Mesodermal cell (in vitro differentiated cells): ENCODE results near the gene TNF.
A peak's percentile ranks its signal among the peaks of the same experiment; 100 is the strongest.

Experiments
- H3K27ac ChIP-seq: 2 replicates; pipeline ENCODE4 v1.7.0; 2013; ENCODE audit warnings: mild to moderate bottlenecking, low read depth, low read length, moderate library complexity; ENCODE audit not compliant: severe bottlenecking
- H3K36me3 ChIP-seq: 2 replicates; pipeline ENCODE4 v1.7.1; 2013; ENCODE audit warnings: mild to moderate bottlenecking, low read length, moderate library complexity; ENCODE audit not compliant: control insufficient read depth, insufficient read depth
- H3K4me1 ChIP-seq: one replicate; pipeline ENCODE4 v1.7.1; 2013; ENCODE audit warnings: mild to moderate bottlenecking, low read length; ENCODE audit not compliant: insufficient read depth, control insufficient read depth, poor library complexity, severe bottlenecking
- H3K4me3 ChIP-seq: 2 replicates; pipeline ENCODE4 v1.7.0; 2013; ENCODE audit warnings: low read length, control low read depth, mild to moderate bottlenecking; ENCODE audit not compliant: insufficient read depth, poor library complexity, severe bottlenecking; ENCODE audit errors: extremely low read depth
- H3K9me3 ChIP-seq: 2 replicates; pipeline ENCODE4 v1.7.1; 2013; ENCODE audit warnings: mild to moderate bottlenecking, low read length, moderate library complexity; ENCODE audit not compliant: control insufficient read depth
- WGBS, 2 experiments: methylation state at CpG; one replicate each; pipeline ENCODE4 v1.1.5; 2013; ENCODE audit warnings: missing lambda C conversion rate in 2 of 2; ENCODE audit not compliant: insufficient coverage in 2 of 2; 5-methylcytosine and 5-hydroxymethylcytosine counted together

TNF gene

DNA sequence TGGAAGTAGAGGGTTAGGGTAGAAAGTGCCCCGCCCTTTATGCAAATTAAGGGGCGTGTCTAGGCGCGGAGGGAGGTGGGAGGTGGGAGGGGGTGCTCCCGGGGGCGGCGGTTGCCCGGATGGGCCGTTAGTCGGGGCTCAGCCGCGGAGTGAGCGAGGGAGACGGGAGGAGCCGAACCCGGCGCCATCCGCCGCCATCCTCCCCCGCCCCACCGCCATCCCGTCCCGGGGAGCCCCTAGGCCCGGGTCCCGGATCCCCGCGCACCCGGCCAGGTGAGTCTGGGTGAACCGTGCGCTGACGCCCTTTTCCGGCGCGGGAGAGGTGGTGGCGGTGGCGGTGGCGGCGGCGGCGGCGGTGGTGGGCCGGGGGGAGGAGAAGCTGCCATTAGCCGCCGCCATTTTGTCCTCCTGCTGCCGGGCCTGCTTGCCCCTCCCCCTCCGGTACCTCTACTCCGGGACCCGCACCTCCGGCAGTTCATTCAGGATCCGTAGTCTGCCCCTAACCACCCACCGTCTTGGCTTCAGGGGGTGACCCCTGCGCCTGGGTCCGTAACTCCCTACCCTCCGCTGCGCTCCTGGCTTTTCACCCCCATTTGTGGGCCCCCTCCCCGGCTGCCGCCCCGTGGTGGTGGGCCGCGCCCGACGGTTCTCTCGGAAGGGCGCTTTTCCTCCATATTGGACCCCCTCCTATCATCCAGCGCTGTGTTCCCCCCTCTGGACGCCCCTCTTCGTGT, 45.4 kb downstream of the TNF start, which contains the start of gene PRRC2A:
Gene PRRC2A (plus strand): TSS at position 130 of the 734 bp plus-strand sequence. CDS start 2,075 bp downstream, outside the sequence.
- Histone ChIP-seq H3K36me3 (peaks cover 40% of the 10 kb centered on the region), H3K4me3 (peak within 1 kb of the TSS; percentile 90), H3K4me1 (peaks cover 13% of the 10 kb centered on the region), H3K9me3 (no peaks in the 10 kb centered on the region), H3K27ac (peak within 1 kb of the TSS; percentile 99)
- 0% methylated on average over 18 to 31 of the region's 67 CpGs for WGBS, 2 experiments

DNA sequence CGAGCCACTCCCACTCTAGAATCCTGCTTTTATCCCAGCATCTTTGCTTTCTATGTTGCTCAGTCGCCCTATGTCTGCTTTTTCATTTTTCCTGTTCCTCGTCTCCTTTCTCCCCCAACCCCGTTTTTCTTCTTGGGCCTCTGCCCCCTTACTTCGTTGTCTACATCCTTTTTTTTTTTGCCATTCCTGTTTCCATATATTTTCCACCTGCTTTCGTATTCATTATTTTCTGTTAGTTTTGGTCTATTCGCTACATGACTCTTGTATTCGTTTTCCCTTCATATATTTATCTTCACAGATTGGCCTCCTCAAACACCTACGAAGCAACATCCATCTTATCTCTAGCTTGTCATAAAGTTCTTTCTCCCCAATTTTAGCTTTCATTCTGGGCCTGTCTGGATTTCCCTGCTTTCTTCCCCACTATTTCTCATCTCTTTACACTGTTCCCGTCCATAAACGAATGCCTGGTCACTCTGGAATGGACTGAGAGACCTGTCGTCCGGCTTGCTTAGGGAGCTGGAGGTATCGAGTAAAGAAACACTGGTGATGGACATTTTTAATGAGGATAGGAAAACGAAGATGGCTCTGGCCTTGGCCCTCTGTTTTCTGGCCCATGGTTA, 46.1 kb downstream of the TNF start:
- peak overlapping the region; percentile 90 for H3K4me3 ChIP-seq
- H3K36me3 ChIP-seq, result peaks cover 47% of the 10 kb centered on the region
- WGBS, 2 experiments, result 2 to 6% methylated on average over 11 to 14 of the region's 15 CpGs
- H3K27ac ChIP-seq, result peak overlapping the region; percentile 99
- H3K9me3 ChIP-seq, result no peaks in the 10 kb centered on the region
- H3K4me1 ChIP-seq, result peaks cover 13% of the 10 kb centered on the region

DNA sequence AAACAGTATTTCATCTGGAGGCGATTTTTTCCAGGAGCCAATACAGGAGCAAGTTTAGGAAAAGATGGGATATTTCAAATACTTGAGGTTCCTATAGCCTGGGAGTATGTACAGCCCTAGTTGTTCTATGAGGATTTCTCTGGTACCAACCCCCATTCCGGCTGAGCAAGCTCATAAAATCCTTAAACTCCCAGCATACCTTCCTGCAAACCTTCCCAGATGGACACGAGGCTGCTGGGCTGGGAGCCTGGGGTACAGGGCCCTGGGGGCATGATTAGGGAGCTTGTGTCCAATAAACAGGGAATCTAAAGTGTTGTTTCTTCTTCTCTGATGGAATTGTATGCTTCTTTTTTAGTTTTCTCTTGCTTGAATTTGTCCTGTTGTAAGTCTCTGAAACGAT, 46.6 kb downstream of the TNF start:
- peaks cover 13% of the 10 kb centered on the region for H3K4me1 ChIP-seq
- peaks cover 52% of the 10 kb centered on the region for H3K36me3 ChIP-seq
- peak overlapping the region; percentile 90 for H3K4me3 ChIP-seq
- no peaks in the 10 kb centered on the region for H3K9me3 ChIP-seq
- 63 to 64% methylated on average over 1 to 2 of the region's 4 CpGs for WGBS, 2 experiments
- H3K27ac ChIP-seq, result no peak overlapping the region

DNA sequence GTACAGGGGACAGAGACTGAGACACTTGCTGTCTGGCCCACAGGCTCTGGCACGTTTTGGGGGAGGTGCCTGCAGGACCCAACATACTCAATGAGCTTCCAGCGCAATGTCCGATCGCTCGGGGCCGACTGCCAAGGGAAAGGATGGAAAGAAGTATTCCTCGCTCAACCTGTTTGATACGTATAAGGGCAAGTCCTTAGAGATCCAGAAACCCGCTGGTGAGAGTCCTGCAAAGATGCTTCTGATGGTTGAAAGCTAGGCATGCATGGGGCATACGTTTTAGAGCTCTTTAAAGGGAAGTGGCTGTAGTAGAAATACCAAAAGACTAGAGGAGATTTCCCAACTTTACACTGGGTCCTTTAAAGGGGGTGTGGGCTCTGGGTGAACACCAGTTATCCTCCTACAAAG, 47.3 kb downstream of the TNF start:
- Histone ChIP-seq H3K4me1 (peaks cover 13% of the 10 kb centered on the region), H3K9me3 (no peaks in the 10 kb centered on the region), H3K36me3 (peaks cover 59% of the 10 kb centered on the region), H3K27ac (no peak overlapping the region), H3K4me3 (peak overlapping the region; percentile 90)
- WGBS, 2 experiments, result 93 to 94% methylated on average over 10 of the region's 10 CpGs

DNA sequence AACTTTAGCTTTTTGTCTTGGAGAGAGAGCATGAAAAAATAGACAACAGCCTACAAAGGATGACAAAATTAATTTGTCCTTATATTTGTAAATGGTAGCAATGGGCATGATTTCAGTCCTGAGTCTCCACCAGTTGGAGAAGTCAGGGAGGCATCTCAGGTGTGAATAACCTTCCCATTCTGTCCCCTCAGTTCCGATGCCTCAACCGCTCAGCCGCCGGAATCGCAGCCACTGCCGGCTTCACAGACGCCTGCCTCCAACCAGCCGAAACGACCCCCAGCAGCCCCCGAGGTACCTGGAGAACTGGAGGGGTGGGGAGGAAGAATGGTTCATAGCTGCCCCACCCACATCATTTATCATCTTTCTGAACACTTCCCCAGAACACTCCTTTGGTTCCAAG, 48.7 kb downstream of the TNF start:
- Histone ChIP-seq H3K4me1 (peaks cover 13% of the 10 kb centered on the region), H3K36me3 (peaks cover 73% of the 10 kb centered on the region), H3K27ac (no peak overlapping the region), H3K4me3 (no peak overlapping the region), H3K9me3 (no peaks in the 10 kb centered on the region)
- whole genome bisulfite sequencing, 2 experiments, result 100% methylated on average over 6 of the region's 10 CpGs

DNA sequence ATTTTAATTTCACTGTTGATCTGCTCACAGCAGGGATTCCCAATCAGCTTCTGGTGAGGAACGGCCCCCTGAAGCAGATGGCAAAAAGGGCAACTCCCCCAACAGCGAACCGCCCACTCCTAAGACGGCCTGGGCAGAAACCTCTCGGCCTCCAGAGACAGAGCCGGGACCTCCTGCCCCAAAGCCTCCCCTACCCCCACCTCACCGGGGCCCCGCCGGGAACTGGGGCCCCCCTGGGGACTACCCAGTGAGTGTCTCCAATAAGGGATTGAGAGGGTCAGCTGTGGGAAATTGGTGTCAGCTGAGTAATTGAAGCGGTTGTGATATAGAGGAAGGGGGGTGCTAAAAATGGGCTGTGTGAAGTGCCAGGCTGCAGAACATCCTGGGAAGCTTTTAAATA, 51.6 kb downstream of the TNF start:
- Histone ChIP-seq H3K4me3 (no peak overlapping the region), H3K4me1 (peaks cover 10% of the 10 kb centered on the region), H3K27ac (no peak overlapping the region), H3K9me3 (no peaks in the 10 kb centered on the region), H3K36me3 (peaks cover 100% of the 10 kb centered on the region)
- WGBS, 2 experiments, result 95 to 100% methylated on average over 4 of the region's 10 CpGs

DNA sequence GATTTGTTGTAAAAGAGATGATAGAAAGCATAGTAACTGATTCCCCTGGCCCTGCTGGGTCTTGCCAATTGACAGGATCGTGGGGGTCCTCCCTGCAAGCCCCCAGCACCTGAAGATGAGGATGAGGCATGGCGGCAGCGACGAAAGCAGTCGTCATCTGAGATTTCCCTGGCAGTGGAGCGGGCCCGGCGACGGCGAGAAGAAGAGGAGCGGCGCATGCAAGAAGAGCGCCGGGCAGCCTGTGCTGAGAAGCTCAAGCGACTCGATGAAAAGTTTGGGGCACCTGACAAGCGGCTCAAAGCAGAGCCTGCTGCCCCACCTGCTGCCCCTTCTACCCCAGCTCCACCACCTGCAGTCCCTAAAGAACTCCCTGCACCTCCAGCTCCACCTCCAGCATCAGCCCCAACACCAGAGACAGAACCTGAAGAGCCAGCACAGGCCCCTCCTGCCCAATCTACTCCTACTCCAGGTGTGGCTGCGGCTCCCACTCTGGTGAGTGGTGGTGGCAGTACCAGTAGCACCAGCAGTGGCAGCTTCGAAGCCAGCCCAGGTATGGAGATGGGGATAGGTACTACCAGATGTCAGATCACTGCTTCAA, 52.4 kb downstream of the TNF start:
- 96 to 100% methylated on average over 14 to 19 of the region's 19 CpGs for WGBS, 2 experiments
- H3K4me1 ChIP-seq, result peaks cover 2% of the 10 kb centered on the region
- H3K9me3 ChIP-seq, result no peaks in the 10 kb centered on the region
- peaks cover 100% of the 10 kb centered on the region for H3K36me3 ChIP-seq
- H3K27ac ChIP-seq, result no peak overlapping the region
- no peak overlapping the region for H3K4me3 ChIP-seq
